Amniotic stem cell (primary cell): Measurements from ENCODE around the gene ALOXE3.

ENCODE experiments used
- DNase-seq: peaks from one replicate; lab custom pipeline; 2025; lab: John Stamatoyannopoulos, UW

ALOXE3 gene

GRCh38 chr17:8117980-8118768 is at the start of gene ALOXE3:
TSS of gene ALOXE3 (minus strand) at chr17:8118514. CDS start at chr17:8117990, 524 bp downstream.
- DNase-seq, result no peak

DNA sequence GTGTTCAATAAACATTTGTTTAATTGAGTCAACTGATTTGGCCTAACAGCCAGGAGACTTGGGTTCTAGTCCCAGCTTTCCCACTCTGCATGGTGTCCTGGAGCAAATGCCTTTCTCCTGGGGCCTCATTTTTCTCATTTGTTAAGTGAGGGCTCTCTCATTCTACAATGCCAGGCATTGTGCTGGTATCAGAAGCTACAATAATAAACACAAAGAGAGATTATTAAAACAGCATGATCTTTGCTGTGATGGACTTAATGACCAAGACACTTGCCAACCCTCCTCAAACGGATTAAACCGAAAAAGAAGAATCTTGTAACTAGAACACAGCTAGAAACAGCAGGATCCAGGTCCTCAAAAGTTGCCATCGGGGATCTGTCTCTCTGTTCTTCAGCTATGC is 49.2 kb upstream of the ALOXE3 start:
- no peak for DNase-seq

- DNase-seq, result no peak
Observed at GRCh38 chr17:8166731-8167130, 48.4 kb upstream of the ALOXE3 start.

- DNase-seq, result no peak
Observed at GRCh38 chr17:8164815-8165131, 46.5 kb upstream of the ALOXE3 start.

DNA sequence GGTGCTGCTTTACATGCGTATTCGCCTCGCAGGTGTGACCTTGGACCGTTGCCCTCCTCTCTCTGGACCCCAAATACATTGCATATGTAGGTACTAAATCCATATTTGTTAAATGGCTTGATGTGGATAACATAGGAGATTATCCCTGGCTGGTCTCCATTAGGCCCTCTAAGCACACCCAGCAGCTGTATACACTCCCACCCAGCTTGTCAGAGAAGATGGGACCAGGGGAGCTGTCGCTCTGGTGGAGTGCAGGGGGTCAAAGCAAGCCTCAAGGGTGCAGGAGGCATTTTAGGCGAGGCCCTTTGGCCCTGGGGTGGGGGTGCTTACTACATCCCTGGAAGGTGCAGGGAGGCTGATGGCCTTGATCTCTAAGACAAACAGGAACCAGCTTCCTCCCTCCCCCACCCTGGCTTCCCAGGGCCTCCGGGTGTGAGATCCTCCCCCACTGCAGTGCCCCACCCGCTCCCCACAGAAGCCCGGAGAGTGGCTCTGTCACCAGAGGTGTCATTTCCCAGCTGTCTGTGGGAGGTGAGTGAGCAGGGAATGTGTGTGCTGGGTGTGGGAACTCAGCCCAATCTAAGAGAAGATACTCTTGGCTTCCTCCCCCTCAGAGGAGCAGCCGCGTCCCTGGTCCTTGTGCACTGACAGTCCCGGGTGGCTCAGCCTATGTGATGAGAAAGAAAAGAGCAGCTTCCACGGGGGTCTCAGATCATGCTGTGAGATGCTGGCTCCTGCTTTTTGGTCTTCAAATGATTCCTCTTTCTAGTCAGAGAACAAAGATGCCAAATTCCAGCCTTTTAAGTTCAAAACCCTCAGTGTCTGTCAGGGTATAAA is 45.9 kb upstream of the ALOXE3 start:
- no peak for DNase-seq

- no peak for DNase-seq
Observed at GRCh38 chr17:8162997-8163977, 45.0 kb upstream of the ALOXE3 start.

GRCh38 chr17:8162233-8162996 is 44.1 kb upstream of the ALOXE3 start, which contains the start of gene VAMP2:
TSS of gene VAMP2 (minus strand) at chr17:8162948. CDS start at chr17:8162879, 69 bp downstream.
- peak; percentile 60 for DNase-seq

- no peak for DNase-seq
Observed at GRCh38 chr17:8161289-8162232, 43.2 kb upstream of the ALOXE3 start.

DNA sequence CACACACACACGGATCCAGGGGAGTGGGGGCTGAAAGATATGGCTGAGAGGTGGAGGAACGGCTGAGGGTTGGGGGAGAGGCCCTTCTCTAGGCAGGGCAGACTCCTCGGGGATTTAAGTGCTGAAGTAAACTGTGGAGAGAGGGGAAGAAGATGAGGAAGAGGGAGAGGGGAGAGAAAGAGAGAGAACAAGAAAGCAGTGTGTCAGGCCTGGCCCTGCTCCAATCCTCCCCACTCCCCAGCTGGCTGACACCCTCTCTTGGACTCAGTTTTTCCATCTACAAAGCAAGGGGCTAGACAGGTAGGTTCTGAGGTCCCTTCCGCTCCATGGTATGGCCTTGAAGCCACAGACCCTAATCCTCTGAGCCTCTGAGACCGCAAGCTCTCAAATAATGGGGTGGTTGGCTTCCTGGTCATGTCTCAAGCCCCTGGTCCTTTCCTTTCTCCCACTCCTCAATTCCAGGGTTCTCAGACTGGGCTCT is 42.5 kb upstream of the ALOXE3 start:
- no peak for DNase-seq

GRCh38 chr17:8160224-8160577 is 41.9 kb upstream of the ALOXE3 start:
- DNase-seq, result no peak

DNA sequence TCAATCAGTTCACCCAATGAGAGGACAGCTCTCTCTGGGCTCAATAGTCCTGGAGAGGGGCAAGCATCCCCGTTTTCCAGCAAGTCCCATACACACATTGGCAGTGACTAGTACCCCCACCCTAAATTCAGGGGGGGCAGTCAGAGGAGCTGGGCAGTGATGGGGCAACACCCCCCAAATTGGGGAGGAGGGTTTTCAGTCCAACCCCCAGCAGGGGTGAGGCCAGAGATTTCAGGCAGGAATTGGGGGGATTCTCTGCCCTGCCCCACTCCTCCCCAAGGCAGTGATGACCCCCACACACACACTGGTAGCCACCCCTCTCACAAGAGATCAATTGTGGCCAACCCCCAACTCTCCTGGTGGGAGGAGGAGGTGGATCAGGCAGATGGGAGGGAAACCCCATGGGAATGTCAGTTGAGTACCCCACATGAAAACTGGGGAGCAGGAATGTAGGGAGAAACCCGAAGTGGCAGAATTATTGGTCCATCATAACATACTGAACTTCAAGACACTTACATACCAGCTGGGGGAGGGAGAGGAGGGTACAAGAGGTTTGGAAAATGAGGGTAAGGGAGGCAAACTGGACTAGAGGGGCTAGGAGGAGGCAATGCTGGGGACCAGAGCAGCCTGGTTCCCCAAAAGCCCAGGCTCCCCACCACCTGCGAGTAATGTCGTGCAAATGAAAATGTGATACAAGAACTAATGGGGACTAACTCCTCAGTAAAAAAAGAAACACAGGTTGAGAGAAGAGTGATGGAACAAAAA is 41.3 kb upstream of the ALOXE3 start:
- DNase-seq, result no peak

DNA sequence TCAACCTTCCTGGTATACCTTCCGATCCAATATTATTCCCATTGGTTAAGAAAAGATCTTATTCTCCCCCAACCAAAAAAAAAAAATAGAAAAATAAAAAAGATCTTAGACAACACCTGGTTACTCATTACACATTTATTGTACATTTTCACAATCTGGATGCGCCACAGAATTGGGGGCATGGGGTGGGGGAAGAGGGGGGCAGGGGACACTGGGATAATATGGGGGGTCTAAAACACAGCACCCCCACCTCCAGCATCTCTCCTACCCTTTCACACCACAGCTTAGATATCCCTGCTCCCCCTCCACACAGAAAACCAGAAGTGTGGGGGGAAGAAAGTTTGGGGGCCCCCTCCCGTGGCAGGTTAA is 40.7 kb upstream of the ALOXE3 start:
- DNase-seq, result no peak

GRCh38 chr17:8158267-8159031 is 40.1 kb upstream of the ALOXE3 start:
- peak; percentile 70 for DNase-seq

GRCh38 chr17:8156246-8156992 is 38.1 kb upstream of the ALOXE3 start:
- DNase-seq, result peak; percentile 100

DNA sequence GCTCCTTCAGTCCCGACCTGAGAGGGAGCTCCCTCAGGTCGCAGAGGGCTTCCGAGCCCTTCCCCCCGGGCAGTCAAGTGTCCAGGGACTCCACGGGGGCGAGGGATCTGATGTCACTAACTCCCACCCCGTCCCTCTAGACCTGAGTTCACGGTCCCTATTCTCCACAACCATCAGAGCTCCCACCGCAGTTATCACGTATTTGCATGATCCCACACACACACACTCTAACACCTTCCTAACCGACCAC is 37.6 kb upstream of the ALOXE3 start:
- DNase-seq, result no peak

DNA sequence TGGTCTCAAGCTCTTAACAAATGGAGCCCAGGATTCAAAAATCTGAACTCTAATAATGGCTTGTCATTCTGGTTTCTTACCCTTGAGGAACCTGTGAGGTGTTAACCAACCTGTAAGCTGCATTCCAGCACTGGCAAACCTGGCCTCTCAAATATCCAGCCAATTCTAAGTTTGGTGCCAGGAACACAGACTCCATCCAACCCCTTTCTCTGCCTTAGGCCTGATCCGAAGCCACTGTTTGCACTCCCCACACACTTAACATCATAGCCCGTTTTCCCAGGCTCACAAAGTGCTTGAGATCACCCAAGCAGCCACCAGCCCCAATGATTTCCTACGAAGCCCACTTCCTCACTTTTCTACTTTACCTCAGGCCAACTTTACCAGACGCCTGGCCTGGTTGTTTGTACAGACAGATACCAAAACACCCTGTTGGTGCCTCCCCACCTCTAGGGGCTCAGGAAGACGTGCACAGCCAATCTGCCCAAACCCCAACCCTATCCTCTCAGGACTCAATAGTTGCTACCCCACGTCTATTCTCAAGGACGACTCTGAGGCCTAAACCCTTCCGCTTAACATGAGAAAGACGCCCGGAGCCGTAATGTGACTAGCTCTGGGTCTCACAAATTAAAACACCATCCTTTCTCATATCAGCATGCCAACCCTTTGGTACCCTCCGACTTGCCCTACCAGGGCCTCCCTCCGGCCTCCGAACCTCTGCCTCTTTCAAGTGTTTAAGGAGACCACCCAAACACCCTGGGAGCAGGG is 37.1 kb upstream of the ALOXE3 start:
- DNase-seq, result no peak

- no peak for DNase-seq
Observed at GRCh38 chr17:8154608-8155155, 36.4 kb upstream of the ALOXE3 start.
